Measurements from ENCODE around the gene COX7A1.

Gene COX7A1

DNA sequence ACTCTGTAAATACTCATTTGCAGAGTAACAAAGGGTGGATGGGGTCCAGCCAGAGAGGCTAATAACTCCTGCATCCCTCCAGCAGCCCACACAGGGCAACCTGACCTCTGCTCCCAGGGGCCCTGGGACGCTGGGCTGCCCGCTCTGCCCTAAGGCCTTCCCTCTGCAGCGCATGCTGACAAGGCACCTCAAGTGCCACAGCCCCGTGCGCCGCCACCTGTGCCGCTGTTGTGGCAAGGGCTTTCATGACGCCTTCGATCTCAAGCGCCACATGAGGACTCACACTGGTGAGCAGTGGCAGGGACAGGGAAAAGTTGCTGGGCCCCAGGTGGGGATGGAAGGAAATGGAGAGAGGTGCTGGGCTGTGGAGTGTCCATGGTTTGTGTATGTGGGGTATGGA lies 39.6 kb downstream of the COX7A1 start:
- DNase-seq (ENCODE audit: low read depth in 2 of 2) = no peak

DNA sequence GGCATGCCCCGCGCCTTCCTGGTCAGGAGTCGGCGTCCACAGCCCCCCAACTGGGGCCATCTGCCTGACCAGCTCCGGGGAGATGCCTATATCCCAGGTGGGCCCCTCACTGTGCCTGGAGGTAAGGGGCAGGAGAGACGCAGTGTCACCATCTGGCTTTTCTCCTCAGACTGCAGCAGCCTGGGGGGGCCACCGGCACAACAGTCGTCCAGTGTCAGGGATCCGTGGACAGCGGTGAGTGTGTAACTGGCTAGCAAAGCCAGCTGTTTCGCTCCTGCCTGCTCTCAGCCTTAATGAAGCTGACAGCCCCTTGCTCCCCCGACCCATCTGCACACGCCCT lies 41.1 kb downstream of the COX7A1 start:
- DNase-seq (ENCODE audit: low read depth in 2 of 2) = no peak

DNA sequence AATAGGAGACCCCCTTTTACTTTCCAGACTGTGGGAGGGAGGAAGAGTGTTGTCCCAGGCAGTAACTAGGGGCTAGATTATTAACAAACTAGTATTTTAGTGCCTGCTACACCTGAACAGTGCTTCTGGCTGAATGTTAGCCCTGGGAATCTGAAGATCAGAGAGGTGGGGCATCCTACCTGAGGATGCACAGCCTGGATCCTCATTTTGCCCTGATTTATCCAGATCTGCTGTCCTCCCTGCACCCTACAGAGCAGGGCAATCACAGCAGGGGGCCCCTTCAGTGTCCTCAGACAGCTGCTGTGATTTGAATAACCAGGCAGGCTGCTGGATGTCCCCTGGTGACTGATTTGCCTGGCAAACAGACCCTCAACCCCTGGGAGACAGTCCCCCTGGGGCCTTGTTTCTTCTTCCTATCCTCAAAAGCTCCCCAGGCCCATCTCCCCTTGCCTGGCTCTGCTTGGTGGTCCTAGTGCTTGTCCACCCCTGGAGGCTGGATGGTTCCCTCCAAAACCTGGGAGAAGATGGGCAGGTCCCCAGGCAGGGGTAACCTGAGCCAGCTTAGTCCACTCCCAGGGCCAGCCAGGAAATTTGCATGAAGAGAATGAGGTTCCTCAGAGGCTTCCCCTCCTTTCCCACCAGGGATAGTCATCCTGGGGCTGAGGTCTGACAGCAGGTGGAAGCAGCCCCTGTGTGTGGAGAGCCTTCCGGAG lies 41.6 kb downstream of the COX7A1 start, which contains the start of gene OVOL3:
OVOL3 (plus strand) TSS at position 657 of the 713 bp plus-strand sequence. CDS start 60 bp downstream, outside the sequence.
- DNase-seq (ENCODE audit: low read depth in 2 of 2) = no peak

DNA sequence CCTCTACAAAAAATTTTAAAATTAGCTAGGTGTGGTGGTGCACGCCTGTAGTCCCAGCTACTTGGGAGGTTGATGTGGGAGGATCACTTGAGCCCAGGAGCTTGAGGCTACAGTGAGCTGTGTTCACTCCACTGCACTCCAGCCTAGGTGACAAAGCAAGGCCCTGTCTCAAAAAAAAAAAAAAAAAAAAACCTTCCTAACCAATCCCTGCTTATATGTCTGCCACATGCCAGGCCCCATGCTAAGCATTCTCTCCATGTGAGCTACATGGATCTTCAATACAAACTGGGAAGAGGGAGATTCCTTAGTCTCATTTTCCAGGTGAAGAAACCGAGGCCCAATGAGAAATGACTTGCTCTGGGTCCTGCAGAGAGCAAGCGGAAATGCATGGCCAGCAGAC lies 43.6 kb downstream of the COX7A1 start:
- no peak for DNase-seq (ENCODE audit: low read depth in 2 of 2)

DNA sequence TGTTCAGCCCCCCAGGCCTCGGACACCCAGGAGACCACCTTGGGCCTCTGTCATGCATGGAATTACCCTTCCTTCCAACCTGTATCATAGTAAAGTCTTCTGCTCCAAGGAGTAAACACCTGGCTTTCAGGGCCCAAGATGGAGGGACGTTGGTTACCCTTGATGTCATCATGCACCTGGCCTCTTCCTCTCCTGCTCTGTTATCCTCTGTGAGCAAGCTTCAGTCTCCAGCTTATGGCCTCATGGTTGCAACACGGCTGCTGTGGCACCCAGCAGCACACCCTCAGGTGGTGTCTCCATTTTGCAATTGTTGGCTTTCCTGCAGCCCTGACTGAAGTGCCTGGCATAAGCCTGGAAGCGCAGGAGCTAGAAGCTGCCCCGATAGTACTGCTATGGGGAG lies 45.3 kb downstream of the COX7A1 start:
- DNase-seq (ENCODE audit: low read depth in 2 of 2) = no peak

DNA sequence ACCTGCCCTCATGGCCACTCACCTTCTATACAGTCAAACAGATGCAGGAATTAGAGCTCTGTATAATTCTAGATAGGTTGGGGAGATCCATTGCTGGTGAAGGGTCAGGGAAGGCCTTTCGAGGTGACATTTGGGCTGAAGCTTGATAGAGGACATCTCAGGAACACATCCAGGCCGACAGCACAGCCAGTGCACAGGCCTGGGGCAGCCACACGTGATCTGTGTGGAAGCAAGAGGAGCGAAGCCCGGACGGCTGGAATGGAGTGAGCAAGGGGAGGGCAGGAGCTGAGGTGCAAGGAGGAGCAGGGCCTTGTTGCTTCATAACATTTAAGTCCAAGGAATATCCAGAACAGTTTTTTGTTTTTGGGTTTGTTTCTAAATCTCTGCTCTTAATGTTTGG lies 45.8 kb downstream of the COX7A1 start:
- no peak for DNase-seq (ENCODE audit: low read depth in 2 of 2)

DNA sequence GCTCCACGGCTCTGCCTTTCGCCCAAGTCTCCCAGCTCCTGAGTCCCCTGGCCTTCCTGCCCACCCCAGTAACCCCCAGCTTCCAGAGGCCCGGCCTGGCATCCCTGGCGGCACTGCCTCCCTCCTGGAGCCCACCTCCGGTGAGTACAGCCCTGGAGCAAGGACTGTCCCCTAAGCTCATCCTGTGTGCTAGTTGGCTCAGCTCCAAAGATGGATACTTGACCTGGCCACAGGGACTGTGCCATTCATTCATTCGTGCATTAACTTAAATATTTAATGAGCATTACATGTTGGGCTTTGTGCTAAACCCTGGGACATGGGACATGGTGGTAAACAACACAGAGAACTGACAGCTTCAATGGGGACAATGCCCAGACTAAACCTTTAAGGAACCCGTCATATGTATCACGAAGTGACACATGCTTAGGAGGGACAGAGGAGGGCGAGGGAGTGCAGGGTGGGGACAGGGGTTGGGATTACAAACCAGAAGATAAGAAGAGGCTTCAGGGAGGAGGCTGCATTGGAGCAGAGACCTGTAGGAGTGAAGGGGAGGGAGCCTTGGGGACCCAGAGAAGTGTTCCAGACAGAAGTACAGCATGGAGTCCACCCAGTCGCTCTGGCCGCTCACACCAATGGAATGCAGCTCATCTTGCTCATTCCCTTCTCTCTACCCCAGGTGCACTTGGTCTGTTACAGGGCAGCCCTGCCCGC lies 48.2 kb downstream of the COX7A1 start:
- DNase-seq (ENCODE audit: low read depth in 2 of 2) = no peak

DNA sequence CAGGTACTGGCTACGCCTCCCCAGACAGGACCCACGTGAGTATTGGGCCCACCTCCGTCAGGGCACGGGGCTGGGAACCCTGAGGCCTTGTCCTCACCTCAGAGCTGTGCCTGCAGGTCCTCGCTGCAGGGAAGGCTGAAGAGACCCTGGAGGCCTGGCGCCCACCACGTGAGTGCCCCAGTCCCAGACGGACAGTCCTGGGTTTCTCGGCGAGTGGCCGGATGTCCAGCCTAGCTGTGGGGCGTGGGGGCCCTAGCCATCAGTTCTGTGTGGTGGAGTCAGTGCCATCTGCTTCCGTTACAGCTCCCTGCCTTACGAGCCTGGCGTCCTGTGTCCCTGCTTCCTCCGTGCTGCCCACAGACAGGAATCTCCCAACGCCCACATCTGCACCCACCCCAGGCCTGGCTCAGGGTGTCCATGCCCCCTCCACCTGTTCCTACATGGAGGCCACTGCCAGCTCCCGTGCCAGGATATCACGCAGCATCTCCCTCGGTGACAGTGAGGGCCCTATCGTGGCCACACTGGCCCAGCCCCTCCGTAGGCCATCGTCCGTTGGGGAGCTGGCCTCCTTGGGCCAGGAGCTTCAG lies 49.1 kb downstream of the COX7A1 start:
- DNase-seq (ENCODE audit: low read depth in 2 of 2) = no peak

DNA sequence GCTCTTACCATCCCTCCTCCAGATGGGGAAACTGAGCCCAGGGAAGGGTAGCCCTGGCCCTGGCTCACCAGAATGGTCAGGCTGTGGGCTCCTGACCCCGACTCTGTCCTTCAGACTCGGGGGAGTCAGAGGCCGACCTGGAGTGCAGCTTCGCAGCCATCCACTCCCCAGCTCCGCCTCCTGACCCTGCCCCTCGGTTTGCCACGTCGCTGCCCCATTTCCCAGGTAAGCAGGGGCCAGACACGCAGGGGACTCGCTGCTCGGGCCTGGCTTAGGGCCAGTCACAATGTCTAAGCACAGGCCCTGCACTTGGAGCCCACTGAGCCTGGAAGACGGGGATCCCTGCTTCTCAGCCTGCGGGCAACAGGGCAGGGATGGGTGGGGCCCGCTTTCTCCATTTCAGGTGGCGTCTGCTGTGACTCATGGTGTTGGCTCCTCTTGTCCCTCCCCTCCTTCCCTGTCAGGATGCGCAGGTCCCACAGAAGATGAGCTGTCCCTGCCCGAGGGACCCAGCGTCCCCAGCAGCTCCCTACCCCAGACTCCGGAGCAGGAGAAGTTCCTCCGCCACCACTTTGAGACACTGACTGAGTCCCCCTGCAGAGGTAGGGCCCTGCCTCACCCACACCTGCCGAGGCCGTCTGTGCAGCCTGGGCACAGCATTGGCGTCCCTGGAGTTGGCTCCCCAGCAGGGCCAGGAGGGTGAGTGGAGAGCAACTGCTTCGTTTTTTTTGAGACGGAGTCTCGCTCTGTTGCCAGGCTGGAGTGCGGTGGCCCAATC lies 50.5 kb downstream of the COX7A1 start:
- DNase-seq (ENCODE audit: low read depth in 2 of 2) = no peak
